CD14-positive monocyte (primary cell): ENCODE measurements around the gene CYB5A. TPM values are rescaled to one million over a fixed set of nuclear protein-coding genes. Genes with fewer than 3 reads are reported as not detected.

Experiments
- DNase-seq, 3 donors: peaks; one replicate each; pipeline ENCODE4 v3.0.0-alpha.2; 2011 to 2022
- H2AFZ ChIP-seq: 2 replicates; pipeline ENCODE4 v1.6.0; 2012; ENCODE audit warnings: mild to moderate bottlenecking, low read depth, low read length, inconsistent platforms; ENCODE audit not compliant: insufficient read depth, poor library complexity, severe bottlenecking
- H3K27ac ChIP-seq, 2 donors: 1 replicate in 1 of 2; 2 replicates in 1 of 2; pipeline ENCODE4 v1.5.1; 2012 to 2013; ENCODE audit warnings: low read length in 2 of 2, control low read depth in 1 of 2, inconsistent platforms in 1 of 2, low read depth in 1 of 2, mild to moderate bottlenecking in 1 of 2
- H3K27me3 ChIP-seq, 2 donors: one replicate each; pipeline versions ENCODE4 v1.6.0 to v1.6.1; 2011 to 2013; ENCODE audit warnings: low read length in 2 of 2; ENCODE audit not compliant: control insufficient read depth in 2 of 2, insufficient read depth in 2 of 2
- H3K36me3 ChIP-seq, 2 donors: replicated peaks in 1 of 2; 1 replicate in 1 of 2; 2 replicates in 1 of 2; pipeline versions ENCODE4 v1.5.1 to v1.6.1; 2012 to 2013; ENCODE audit warnings: low read length in 2 of 2, control low read depth in 1 of 2, inconsistent platforms in 1 of 2, mild to moderate bottlenecking in 1 of 2; ENCODE audit not compliant: insufficient read depth in 2 of 2, control insufficient read depth in 1 of 2
- H3K4me1 ChIP-seq, 2 donors: 1 replicate in 1 of 2; 2 replicates in 1 of 2; pipeline versions ENCODE4 v1.5.1 to v1.6.1; 2012 to 2013; ENCODE audit warnings: low read length in 2 of 2, control low read depth in 1 of 2, inconsistent platforms in 1 of 2, mild to moderate bottlenecking in 1 of 2, moderate library complexity in 1 of 2; ENCODE audit not compliant: insufficient read depth in 2 of 2, control insufficient read depth in 1 of 2
- H3K4me2 ChIP-seq: replicated peaks from 2 replicates; pipeline ENCODE3; 2012; ENCODE audit warnings: low read length, moderate library complexity, mild to moderate bottlenecking; ENCODE audit not compliant: poor library complexity, severe bottlenecking; ENCODE audit errors: extremely low read depth
- H3K4me3 ChIP-seq, 3 experiments: fragments of 200-600 bp in 1 of 3; sonication (generic) in 1 of 3; replicated peaks in 1 of 3; 1 replicate in 2 of 3; 2 replicates in 1 of 3; pipeline ENCODE4 v1.5.1; 2011 to 2013; ENCODE audit warnings: low read length in 3 of 3, mild to moderate bottlenecking in 3 of 3, control low read depth in 2 of 3, low read depth in 2 of 3, inconsistent platforms in 1 of 3, moderate library complexity in 1 of 3
- H3K79me2 ChIP-seq: 2 replicates; pipeline ENCODE4 v1.6.0; 2012; ENCODE audit warnings: mild to moderate bottlenecking, control low read depth, inconsistent platforms, low read length, moderate library complexity; ENCODE audit not compliant: insufficient read depth
- H3K9ac ChIP-seq: 2 replicates; pipeline ENCODE4 v1.6.0; 2017; ENCODE audit warnings: low read length, mild to moderate bottlenecking; ENCODE audit not compliant: insufficient read depth, poor library complexity, severe bottlenecking
- H3K9me3 ChIP-seq, 2 donors: replicated peaks in 1 of 2; 1 replicate in 1 of 2; 2 replicates in 1 of 2; pipeline versions ENCODE4 v1.5.1 to v1.6.1; 2012 to 2013; ENCODE audit warnings: low read length in 2 of 2, control low read depth in 1 of 2; ENCODE audit not compliant: control insufficient read depth in 1 of 2, insufficient read depth in 1 of 2
- H4K20me1 ChIP-seq: 2 replicates; pipeline ENCODE4 v1.6.0; 2012; ENCODE audit warnings: mild to moderate bottlenecking, low read length, control low read depth, moderate library complexity; ENCODE audit not compliant: insufficient read depth
- H3K27ac Mint-ChIP-seq, 7 donors: one replicate each; pipeline ENCODE4 v1.8.0; 2020; ENCODE audit warnings: mild to moderate bottlenecking in 7 of 7, mixed read lengths in 7 of 7, moderate library complexity in 6 of 7, inconsistent platforms in 2 of 7
- H3K27me3 Mint-ChIP-seq, 3 donors: one replicate each; pipeline ENCODE4 v1.8.0; 2021 to 2022; ENCODE audit warnings: low read depth in 3 of 3, mild to moderate bottlenecking in 3 of 3, mixed read lengths in 3 of 3, moderate library complexity in 3 of 3, inconsistent platforms in 1 of 3
- H3K36me3 Mint-ChIP-seq, 2 donors: one replicate each; pipeline ENCODE4 v1.8.0; 2020; ENCODE audit warnings: mixed read lengths in 2 of 2, inconsistent platforms in 1 of 2, mild to moderate bottlenecking in 1 of 2
- H3K4me1 Mint-ChIP-seq: one replicate; pipeline ENCODE4 v1.8.0; 2020; ENCODE audit warnings: mild to moderate bottlenecking, mixed read lengths
- H3K4me3 Mint-ChIP-seq, 2 donors: one replicate each; pipeline ENCODE4 v1.8.0; 2020; ENCODE audit warnings: mild to moderate bottlenecking in 2 of 2, mixed read lengths in 2 of 2, moderate library complexity in 1 of 2
- H3K9me3 Mint-ChIP-seq, 7 donors: one replicate each; pipeline ENCODE4 v1.8.0; 2020 to 2022; ENCODE audit warnings: mixed read lengths in 7 of 7, mild to moderate bottlenecking in 6 of 7, moderate library complexity in 6 of 7, inconsistent platforms in 2 of 7
- whole genome bisulfite sequencing: methylation state at CpG from one replicate; pipeline ENCODE4 v1.1.5; 2013; ENCODE audit warnings: missing lambda C conversion rate; ENCODE audit not compliant: insufficient coverage; 5-methylcytosine and 5-hydroxymethylcytosine counted together
- intact Hi-C, 2 donors: fragments of 100-400 bp; cut with micrococcal nuclease; formaldehyde crosslinking; loops; one replicate each; pipeline versions ENCODE4 v1.15.0 to v1.15.1; 2023
- polyA plus RNA-seq, 3 donors: library from polyadenylated mRNA; depleted of rRNA in 1 of 3; unstranded in 2 of 3; stranded (reverse) in 1 of 3; fragments of 300-500 nt in 2 of 3; fragments of >200 nt in 1 of 3; fragmentation: Illumina TruSeq in 2 of 3; gene quantifications; 1 replicate in 2 of 3; 2 replicates in 1 of 3; pipeline ENCODE4 v1.2.3, GENCODE V29; 2012 to 2021
- TF ChIP-seq, protein P1 (sequence below): fragments of 200-600 bp; IDR thresholded peaks from one replicate; pipeline ENCODE4 v1.8.0; 2022; ENCODE audit warnings: antibody characterized with exemption, mild to moderate bottlenecking

CYB5A gene
- polyA plus RNA-seq, 3 donors = 19.0 to 27.6 (median 22.4) TPM

DNA sequence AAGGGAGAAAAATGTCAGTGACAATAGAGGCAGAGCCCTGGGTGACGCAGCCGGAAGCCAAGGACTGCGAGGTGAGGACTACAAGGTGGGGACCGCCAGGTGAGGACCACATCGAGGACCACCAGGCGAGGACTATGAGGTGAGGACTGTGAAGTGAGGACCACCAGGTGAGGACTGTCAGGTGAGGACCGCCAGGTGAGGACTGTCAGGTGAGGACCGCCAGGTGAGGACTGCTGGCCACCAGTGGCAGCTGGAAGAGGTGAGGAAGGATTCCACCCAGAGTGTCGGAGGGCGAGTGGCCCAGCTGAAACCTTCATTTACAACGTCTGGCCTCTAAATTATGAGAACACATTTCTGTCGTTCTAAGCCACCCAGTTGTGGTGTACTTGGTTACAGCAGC is 41.6 kb downstream of the CYB5A start:
- intact Hi-C loops = loop anchor here in 1 of 2 donors (5.0 kb wide), 1 partner anchor 42 kb away; the partner anchor contains the start of gene CYB5A
- peaks cover 8 to 18% of the 10 kb centered on the region in 2 donors for H3K36me3 Mint-ChIP-seq
- H3K27ac ChIP-seq = peak overlapping the region in 1 of 2 donors; percentile 79
- H3K4me1 Mint-ChIP-seq = peaks cover 47% of the 10 kb centered on the region
- no peaks in the 10 kb centered on the region for H3K9me3 ChIP-seq
- H3K27me3 Mint-ChIP-seq = peaks cover 0 to 2% (median 2%) of the 10 kb centered on the region in 3 donors
- no peaks in the 10 kb centered on the region for H4K20me1 ChIP-seq
- peaks cover 42 to 48% of the 10 kb centered on the region in 2 donors for H3K4me1 ChIP-seq
- H2AFZ ChIP-seq = no peak overlapping the region
- H3K79me2 ChIP-seq = no peaks in the 10 kb centered on the region
- no peak for DNase-seq
- TF ChIP-seq, protein P1, sequence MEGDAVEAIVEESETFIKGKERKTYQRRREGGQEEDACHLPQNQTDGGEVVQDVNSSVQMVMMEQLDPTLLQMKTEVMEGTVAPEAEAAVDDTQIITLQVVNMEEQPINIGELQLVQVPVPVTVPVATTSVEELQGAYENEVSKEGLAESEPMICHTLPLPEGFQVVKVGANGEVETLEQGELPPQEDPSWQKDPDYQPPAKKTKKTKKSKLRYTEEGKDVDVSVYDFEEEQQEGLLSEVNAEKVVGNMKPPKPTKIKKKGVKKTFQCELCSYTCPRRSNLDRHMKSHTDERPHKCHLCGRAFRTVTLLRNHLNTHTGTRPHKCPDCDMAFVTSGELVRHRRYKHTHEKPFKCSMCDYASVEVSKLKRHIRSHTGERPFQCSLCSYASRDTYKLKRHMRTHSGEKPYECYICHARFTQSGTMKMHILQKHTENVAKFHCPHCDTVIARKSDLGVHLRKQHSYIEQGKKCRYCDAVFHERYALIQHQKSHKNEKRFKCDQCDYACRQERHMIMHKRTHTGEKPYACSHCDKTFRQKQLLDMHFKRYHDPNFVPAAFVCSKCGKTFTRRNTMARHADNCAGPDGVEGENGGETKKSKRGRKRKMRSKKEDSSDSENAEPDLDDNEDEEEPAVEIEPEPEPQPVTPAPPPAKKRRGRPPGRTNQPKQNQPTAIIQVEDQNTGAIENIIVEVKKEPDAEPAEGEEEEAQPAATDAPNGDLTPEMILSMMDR = no peak
- 94% methylated on average over 10 of the region's 12 CpGs for WGBS
- H3K9ac ChIP-seq = no peak overlapping the region
- H3K36me3 ChIP-seq = no peaks in the 10 kb centered on the region
- H3K9me3 Mint-ChIP-seq = peaks cover 0 to 2% (median 0%) of the 10 kb centered on the region in 7 donors
- no peak overlapping the region for H3K4me2 ChIP-seq
- H3K4me3 Mint-ChIP-seq = no peak overlapping the region
- peak overlapping the region in 6 of 7 donors; percentile 82 to 96 (median 94) for H3K27ac Mint-ChIP-seq
- H3K27me3 ChIP-seq = no peaks in the 10 kb centered on the region
- no peak overlapping the region for H3K4me3 ChIP-seq

DNA sequence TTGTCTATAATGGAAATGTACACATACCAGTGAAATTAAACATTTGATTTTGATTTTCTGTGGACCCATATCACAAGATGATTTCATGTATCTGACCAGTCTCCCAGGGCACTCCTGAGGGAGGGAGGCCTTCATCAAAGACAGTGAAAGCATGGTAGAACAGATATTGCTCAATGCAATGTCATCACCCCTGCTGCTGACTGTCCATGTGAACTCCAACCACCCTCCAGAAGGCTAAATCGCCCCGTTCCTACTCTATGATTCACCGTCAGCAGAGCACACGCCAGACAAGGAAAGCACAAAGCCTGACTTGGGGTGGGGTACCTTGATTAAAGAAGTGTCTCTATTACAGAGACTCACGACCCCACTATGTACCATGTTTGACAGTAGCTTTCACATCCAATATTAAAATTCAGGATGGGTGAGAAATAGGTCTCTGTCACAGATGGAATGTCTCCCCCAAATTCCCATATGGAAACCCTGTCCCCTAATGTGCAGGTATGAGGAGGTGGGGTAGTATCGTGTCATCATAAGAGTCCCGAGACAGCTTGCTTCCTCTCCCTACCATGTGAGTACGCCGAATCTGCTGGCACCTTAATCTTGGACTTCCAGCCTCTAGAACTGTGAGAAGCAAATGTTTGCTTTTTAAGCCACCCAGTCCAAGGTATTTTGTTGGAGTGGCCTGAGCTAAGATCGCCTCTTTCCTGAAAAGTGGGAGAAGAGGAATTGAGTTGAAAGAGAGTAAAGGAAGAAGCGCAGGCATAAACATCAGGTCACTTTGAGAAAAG is 42.4 kb downstream of the CYB5A start:
- H3K9ac ChIP-seq = no peak overlapping the region
- H3K27me3 Mint-ChIP-seq = peaks cover 0 to 2% (median 2%) of the 10 kb centered on the region in 3 donors
- no peaks in the 10 kb centered on the region for H3K9me3 ChIP-seq
- peak; percentile 89 to 95 (median 91) for DNase-seq
- no peaks in the 10 kb centered on the region for H3K79me2 ChIP-seq
- peak overlapping the region; percentile 36 to 79 for H3K27ac ChIP-seq
- intact Hi-C loops = loop anchor here in 1 of 2 donors (10.0 kb wide), 2 partner anchors 245 to 345 kb away; partner anchors contain the start of genes CNDP2 and ZNF407
- H3K36me3 Mint-ChIP-seq = peaks cover 8 to 14% of the 10 kb centered on the region in 2 donors
- H3K4me1 Mint-ChIP-seq = peaks cover 49% of the 10 kb centered on the region
- no peak overlapping the region for H3K4me2 ChIP-seq
- peaks cover 42 to 48% of the 10 kb centered on the region in 2 donors for H3K4me1 ChIP-seq
- no peaks in the 10 kb centered on the region for H3K27me3 ChIP-seq
- no peaks in the 10 kb centered on the region for H3K36me3 ChIP-seq
- H3K27ac Mint-ChIP-seq = peak overlapping the region; percentile 82 to 96 (median 94)
- TF ChIP-seq, protein P1 = no peak
- peaks cover 0 to 2% (median 0%) of the 10 kb centered on the region in 7 donors for H3K9me3 Mint-ChIP-seq
- no peak overlapping the region for H2AFZ ChIP-seq
- H4K20me1 ChIP-seq = no peaks in the 10 kb centered on the region
- H3K4me3 ChIP-seq = no peak overlapping the region
- WGBS = 80% methylated on average over 1 of the region's 11 CpGs
- peak overlapping the region in 1 of 2 donors; percentile 30 for H3K4me3 Mint-ChIP-seq
